ENCODE measurements around the gene KCNC2.

KCNC2 gene

DNA sequence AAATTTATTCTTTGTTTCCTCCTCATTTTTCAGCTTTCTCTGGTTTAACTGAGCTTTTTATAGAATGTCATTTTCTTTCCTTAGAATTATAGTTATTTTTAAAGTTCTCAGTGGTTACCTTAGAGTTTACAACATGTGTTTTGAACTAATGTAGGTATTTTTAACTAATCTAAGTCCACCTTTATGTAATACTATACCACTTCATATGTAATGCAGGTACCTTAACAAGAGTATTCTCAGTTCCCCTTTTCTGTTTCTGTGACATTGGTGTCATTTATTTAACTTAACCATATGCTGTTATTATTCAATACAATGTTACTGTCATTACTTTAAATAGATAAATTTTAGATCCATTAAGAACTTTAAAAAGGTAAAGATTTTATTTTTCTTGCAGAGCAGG is 30.3 kb upstream of the KCNC2 start:
- H2BK5ac ChIP-seq (ENCODE audit: low read depth, low read length, poor library complexity, severe bottlenecking): no peak overlapping the region
- H3K79me1 ChIP-seq (replicated peaks; ENCODE audit: low read length, poor library complexity, severe bottlenecking): no peaks in the 10 kb centered on the region
- H3K23ac ChIP-seq (ENCODE audit: low read length in 2 of 2): no peak overlapping the region
- no peaks in the 10 kb centered on the region for H3K36me3 ChIP-seq (ENCODE audit: control insufficient read depth in 1 of 2, insufficient read depth in 2 of 2, low read depth in 1 of 2, low read length in 2 of 2)
- no peak overlapping the region for H3K4me3 ChIP-seq (ENCODE audit: insufficient read depth in 1 of 2, low read depth in 1 of 2, low read length in 2 of 2)
- H3K4me1 ChIP-seq (ENCODE audit: control insufficient read depth, insufficient read depth, low read depth, low read length): no peaks in the 10 kb centered on the region
- no peak overlapping the region for H2BK15ac ChIP-seq (ENCODE audit: low read depth, poor library complexity, severe bottlenecking)
- no peak overlapping the region for H2AK5ac ChIP-seq (ENCODE audit: low read length, severe bottlenecking)
- H4K91ac ChIP-seq (ENCODE audit: low read length): no peak overlapping the region
- H4K8ac ChIP-seq (ENCODE audit: low read length): no peak overlapping the region
- H2BK12ac ChIP-seq (ENCODE audit: low read length in 2 of 2): no peak overlapping the region
- no peak overlapping the region for H3K9ac ChIP-seq (ENCODE audit: low read length)
- no peaks in the 10 kb centered on the region for H3K27me3 ChIP-seq (ENCODE audit: control insufficient read depth in 1 of 2, insufficient read depth in 1 of 2, low read length in 2 of 2)
- H3K14ac ChIP-seq (ENCODE audit: low read length in 2 of 2): no peak overlapping the region
- H2BK120ac ChIP-seq (ENCODE audit: low read depth, low read length): no peak overlapping the region
- H3K4me2 ChIP-seq (ENCODE audit: low read length, poor library complexity, severe bottlenecking): no peak overlapping the region
- H3K18ac ChIP-seq (ENCODE audit: low read depth in 1 of 2, low read length in 2 of 2): no peak overlapping the region
- no peak overlapping the region for H3K4ac ChIP-seq (ENCODE audit: low read depth in 1 of 2, low read length in 2 of 2)
- H3K27ac ChIP-seq (ENCODE audit: low read length, poor library complexity, severe bottlenecking): no peak overlapping the region
- no peak for DNase-seq
- H3K9me3 ChIP-seq (ENCODE audit: control insufficient read depth, low read length): peaks cover 27% of the 10 kb centered on the region
- H2AFZ ChIP-seq (ENCODE audit: low read depth, low read length): no peak overlapping the region

GRCh38 chr12:75236206-75236605 is 26.6 kb upstream of the KCNC2 start:
- Histone ChIP-seq H3K18ac (ENCODE audit: low read depth in 1 of 2, low read length in 2 of 2) (no peak overlapping the region), H2BK12ac (ENCODE audit: low read length in 2 of 2) (no peak overlapping the region), H3K23ac (ENCODE audit: low read length in 2 of 2) (no peak overlapping the region), H2AFZ (ENCODE audit: low read depth, low read length) (no peak overlapping the region), H3K27me3 (ENCODE audit: control insufficient read depth in 1 of 2, insufficient read depth in 1 of 2, low read length in 2 of 2) (no peaks in the 10 kb centered on the region), H4K91ac (ENCODE audit: low read length) (no peak overlapping the region), H2BK5ac (ENCODE audit: low read depth, low read length, poor library complexity, severe bottlenecking) (no peak overlapping the region), H3K36me3 (ENCODE audit: control insufficient read depth in 1 of 2, insufficient read depth in 2 of 2, low read depth in 1 of 2, low read length in 2 of 2) (no peaks in the 10 kb centered on the region), H3K9ac (ENCODE audit: low read length) (no peak overlapping the region), H4K8ac (ENCODE audit: low read length) (no peak overlapping the region), H3K4ac (ENCODE audit: low read depth in 1 of 2, low read length in 2 of 2) (no peak overlapping the region), H3K79me1 (replicated peaks; ENCODE audit: low read length, poor library complexity, severe bottlenecking) (no peaks in the 10 kb centered on the region), H3K4me2 (ENCODE audit: low read length, poor library complexity, severe bottlenecking) (no peak overlapping the region), H2BK120ac (ENCODE audit: low read depth, low read length) (no peak overlapping the region), H3K14ac (ENCODE audit: low read length in 2 of 2) (no peak overlapping the region), H3K27ac (ENCODE audit: low read length, poor library complexity, severe bottlenecking) (no peak overlapping the region), H3K4me3 (ENCODE audit: insufficient read depth in 1 of 2, low read depth in 1 of 2, low read length in 2 of 2) (no peak overlapping the region), H3K9me3 (ENCODE audit: control insufficient read depth, low read length) (peaks cover 20% of the 10 kb centered on the region), H2BK15ac (ENCODE audit: low read depth, poor library complexity, severe bottlenecking) (no peak overlapping the region), H2AK5ac (ENCODE audit: low read length, severe bottlenecking) (no peak overlapping the region), H3K4me1 (ENCODE audit: control insufficient read depth, insufficient read depth, low read depth, low read length) (no peaks in the 10 kb centered on the region)
- WGBS: 81% methylated on average over 1 of the region's 1 CpG
- DNase-seq: no peak

- no CpG with 5 or more reads among the region's 1 CpG for WGBS
- no peak overlapping the region for H4K8ac ChIP-seq (ENCODE audit: low read length)
- H2BK5ac ChIP-seq (ENCODE audit: low read depth, low read length, poor library complexity, severe bottlenecking): no peak overlapping the region
- peaks cover 4% of the 10 kb centered on the region for H3K9me3 ChIP-seq (ENCODE audit: control insufficient read depth, low read length)
- no peak overlapping the region for H3K4me2 ChIP-seq (ENCODE audit: low read length, poor library complexity, severe bottlenecking)
- H2BK12ac ChIP-seq (ENCODE audit: low read length in 2 of 2): no peak overlapping the region
- no peak overlapping the region for H3K4me3 ChIP-seq (ENCODE audit: insufficient read depth in 1 of 2, low read depth in 1 of 2, low read length in 2 of 2)
- H3K79me1 ChIP-seq (replicated peaks; ENCODE audit: low read length, poor library complexity, severe bottlenecking): no peaks in the 10 kb centered on the region
- H3K27me3 ChIP-seq (ENCODE audit: control insufficient read depth in 1 of 2, insufficient read depth in 1 of 2, low read length in 2 of 2): no peaks in the 10 kb centered on the region
- no peaks in the 10 kb centered on the region for H3K36me3 ChIP-seq (ENCODE audit: control insufficient read depth in 1 of 2, insufficient read depth in 2 of 2, low read depth in 1 of 2, low read length in 2 of 2)
- no peak overlapping the region for H3K18ac ChIP-seq (ENCODE audit: low read depth in 1 of 2, low read length in 2 of 2)
- H2BK15ac ChIP-seq (ENCODE audit: low read depth, poor library complexity, severe bottlenecking): no peak overlapping the region
- no peak overlapping the region for H2AFZ ChIP-seq (ENCODE audit: low read depth, low read length)
- H3K14ac ChIP-seq (ENCODE audit: low read length in 2 of 2): no peak overlapping the region
- no peak overlapping the region for H3K9ac ChIP-seq (ENCODE audit: low read length)
- H3K23ac ChIP-seq (ENCODE audit: low read length in 2 of 2): no peak overlapping the region
- H2AK5ac ChIP-seq (ENCODE audit: low read length, severe bottlenecking): no peak overlapping the region
- no peak overlapping the region for H3K4ac ChIP-seq (ENCODE audit: low read depth in 1 of 2, low read length in 2 of 2)
- DNase-seq: no peak
- no peak overlapping the region for H3K27ac ChIP-seq (ENCODE audit: low read length, poor library complexity, severe bottlenecking)
- no peak overlapping the region for H2BK120ac ChIP-seq (ENCODE audit: low read depth, low read length)
- no peaks in the 10 kb centered on the region for H3K4me1 ChIP-seq (ENCODE audit: control insufficient read depth, insufficient read depth, low read depth, low read length)
- H4K91ac ChIP-seq (ENCODE audit: low read length): no peak overlapping the region
These were observed 17.5 kb upstream of the KCNC2 start for GRCh38 chr12:75227132-75227531.

DNA sequence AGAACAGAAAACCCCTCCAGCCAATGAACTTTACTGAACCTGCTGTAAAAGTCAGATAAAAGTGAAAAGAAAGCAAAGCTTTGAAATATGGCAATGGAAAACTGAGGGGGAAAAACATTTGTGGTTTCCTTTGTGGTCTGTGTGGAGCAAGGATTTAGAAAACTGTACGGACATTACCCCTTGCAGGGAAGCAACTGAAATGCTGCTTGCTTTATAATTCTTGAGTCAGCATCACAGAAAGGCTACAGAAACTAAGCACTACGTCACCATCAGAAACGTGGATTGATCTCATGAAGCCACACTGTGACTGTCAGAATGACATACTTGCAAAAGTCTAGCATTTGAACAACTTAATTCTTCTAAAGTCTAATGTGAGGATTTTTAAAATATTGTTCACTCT is 2.4 kb upstream of the KCNC2 start:
- Histone ChIP-seq H3K27ac (ENCODE audit: low read length, poor library complexity, severe bottlenecking) (no peak overlapping the region), H3K27me3 (ENCODE audit: control insufficient read depth in 1 of 2, insufficient read depth in 1 of 2, low read length in 2 of 2) (peaks cover 27 to 31% of the 10 kb centered on the region in 2 experiments), H2BK5ac (ENCODE audit: low read depth, low read length, poor library complexity, severe bottlenecking) (no peak overlapping the region), H4K91ac (ENCODE audit: low read length) (no peak overlapping the region), H3K4ac (ENCODE audit: low read depth in 1 of 2, low read length in 2 of 2) (no peak overlapping the region), H3K4me3 (ENCODE audit: insufficient read depth in 1 of 2, low read depth in 1 of 2, low read length in 2 of 2) (no peak overlapping the region), H2AK5ac (ENCODE audit: low read length, severe bottlenecking) (no peak overlapping the region), H3K18ac (ENCODE audit: low read depth in 1 of 2, low read length in 2 of 2) (no peak overlapping the region), H2BK15ac (ENCODE audit: low read depth, poor library complexity, severe bottlenecking) (no peak overlapping the region), H3K23ac (ENCODE audit: low read length in 2 of 2) (no peak overlapping the region), H3K9me3 (ENCODE audit: control insufficient read depth, low read length) (peaks cover 1% of the 10 kb centered on the region), H2BK12ac (ENCODE audit: low read length in 2 of 2) (no peak overlapping the region), H4K8ac (ENCODE audit: low read length) (no peak overlapping the region), H3K4me2 (ENCODE audit: low read length, poor library complexity, severe bottlenecking) (no peak overlapping the region), H3K9ac (ENCODE audit: low read length) (no peak overlapping the region), H3K4me1 (ENCODE audit: control insufficient read depth, insufficient read depth, low read depth, low read length) (peaks cover 10% of the 10 kb centered on the region), H3K36me3 (ENCODE audit: control insufficient read depth in 1 of 2, insufficient read depth in 2 of 2, low read depth in 1 of 2, low read length in 2 of 2) (peaks cover 0 to 4% of the 10 kb centered on the region in 2 experiments), H2BK120ac (ENCODE audit: low read depth, low read length) (no peak overlapping the region), H3K79me1 (replicated peaks; ENCODE audit: low read length, poor library complexity, severe bottlenecking) (no peaks in the 10 kb centered on the region), H3K14ac (ENCODE audit: low read length in 2 of 2) (no peak overlapping the region), H2AFZ (ENCODE audit: low read depth, low read length) (no peak overlapping the region)
- 38% methylated on average over 3 of the region's 3 CpGs for WGBS
- no peak for DNase-seq

Measured in mesenchymal stem cell (in vitro differentiated cells and primary cell).